NCI-H345 (cell line): ENCODE measurements around the gene PYGB.
"Not testable (repeated sequence)": the region's sequence is repeated elsewhere in the genome, so short reads cannot be mapped to it uniquely, and the experiment has no call there.

Experiments used
- DNase-seq: peaks from one replicate; lab custom pipeline; 2025; lab: John Stamatoyannopoulos, UW

PYGB gene

DNA sequence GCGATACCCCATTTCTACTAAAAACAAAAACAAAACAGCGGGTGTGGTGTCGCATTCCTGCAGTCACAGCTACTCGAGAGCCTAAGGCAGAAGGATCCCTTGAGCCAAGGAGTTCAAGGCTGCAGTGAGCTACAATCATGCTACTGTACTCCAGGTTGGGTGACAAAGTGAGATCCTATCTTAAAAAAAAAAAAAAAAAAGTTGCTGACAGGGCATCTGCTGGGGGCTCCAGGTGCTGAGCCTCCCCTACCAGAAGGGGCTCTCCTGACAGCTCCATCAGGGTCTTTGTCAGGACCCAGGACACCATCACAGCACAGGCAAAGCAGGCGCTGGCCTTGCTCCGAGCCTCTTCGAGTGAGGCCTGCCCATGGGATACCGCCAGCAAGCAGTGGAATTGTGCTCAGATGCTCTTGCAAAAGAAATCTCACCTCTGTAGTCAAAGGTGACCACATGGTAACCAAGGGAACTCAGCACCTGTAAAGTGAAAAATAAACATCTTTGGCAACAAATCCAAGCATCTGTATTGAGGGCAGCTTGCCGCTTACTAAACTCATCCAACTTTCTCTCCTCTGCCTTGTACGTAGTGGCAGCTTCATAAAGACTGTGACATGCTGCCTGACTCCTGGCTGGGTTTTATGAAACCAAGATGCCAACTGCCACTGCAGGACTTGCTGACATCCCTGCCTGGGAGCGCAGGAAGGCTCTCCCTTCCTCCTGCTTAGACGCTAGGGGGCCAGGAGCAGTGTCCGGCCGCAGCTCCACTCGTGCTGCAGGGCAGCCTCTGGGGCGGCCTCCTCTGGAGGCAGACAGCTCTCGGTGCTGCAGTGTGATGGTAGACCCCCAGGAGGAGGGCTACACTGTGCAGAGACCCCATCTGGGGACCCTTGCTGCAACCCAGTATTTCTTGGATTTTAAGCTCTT is 66.9 kb downstream of the PYGB start:
- DNase-seq: no peak

DNA sequence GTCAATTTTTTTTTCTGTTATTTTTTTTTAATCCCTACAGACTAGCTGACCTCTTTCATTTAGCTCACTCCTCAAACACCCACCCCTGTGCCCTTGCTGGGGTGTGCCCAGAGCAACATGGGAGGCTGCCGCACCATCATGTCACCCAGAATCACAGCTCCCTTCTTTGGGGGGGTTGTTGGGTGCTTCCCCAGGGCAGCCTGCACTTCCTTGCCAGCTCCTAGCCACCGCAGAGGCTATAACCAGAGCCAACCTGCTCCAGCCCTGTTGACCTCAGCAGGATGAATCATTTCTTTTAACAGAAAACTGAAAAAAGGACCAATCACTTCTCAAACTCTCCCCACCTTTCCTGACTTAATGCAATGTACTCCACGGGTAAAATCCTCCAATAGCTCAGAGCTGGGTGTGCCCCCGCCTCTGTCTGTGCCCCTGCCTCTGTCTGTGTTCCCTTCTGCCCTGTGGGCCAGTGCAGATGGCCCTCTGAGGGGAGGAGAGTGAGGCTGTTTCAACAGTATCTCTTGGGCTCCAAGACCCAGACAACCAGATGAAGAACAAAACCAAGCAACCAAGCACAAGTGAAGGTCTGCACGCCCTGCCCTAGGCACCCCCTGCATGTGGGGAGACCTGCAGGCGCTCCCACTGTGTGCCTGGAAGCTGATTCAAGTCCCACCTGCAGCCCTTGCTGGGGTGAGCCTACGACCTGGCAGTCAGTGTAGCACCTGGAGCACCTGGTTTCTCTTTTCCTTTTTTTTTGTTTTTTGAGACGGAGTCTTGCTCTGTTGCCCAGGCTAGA is 67.7 kb downstream of the PYGB start:
- DNase-seq: no peak

DNA sequence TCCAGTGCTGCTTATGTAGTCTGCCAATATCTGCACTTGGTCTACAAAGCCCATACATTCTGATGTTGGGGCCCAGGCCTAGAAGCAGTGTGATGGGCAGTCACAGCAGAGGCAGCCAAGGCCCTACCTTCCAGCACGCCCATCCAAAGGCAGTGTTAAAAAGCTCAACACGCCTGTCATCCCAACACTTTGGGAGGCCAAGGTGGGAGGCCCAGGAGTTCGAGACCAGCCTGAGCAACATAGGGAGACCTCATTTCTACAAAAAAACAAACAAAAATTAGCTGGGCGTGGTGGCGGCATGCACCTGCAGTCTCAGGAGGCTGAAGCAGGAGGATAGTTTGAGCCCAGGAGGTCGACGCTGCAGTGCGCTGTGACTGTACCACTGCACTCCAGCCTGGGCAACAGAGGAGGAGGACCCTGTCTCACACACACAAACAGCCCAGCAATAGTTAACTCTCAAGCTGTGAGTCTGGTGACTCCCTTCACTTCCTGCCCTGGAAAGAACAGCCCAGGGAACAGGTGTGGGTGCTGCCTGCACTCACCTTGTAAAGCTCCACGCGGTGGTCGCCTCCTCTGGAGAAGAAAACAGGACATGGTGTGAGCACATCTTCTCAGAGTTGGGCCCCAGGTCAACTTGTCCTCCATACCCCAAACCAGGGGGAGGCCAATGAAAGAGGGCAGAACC is 68.8 kb downstream of the PYGB start:
- no peak for DNase-seq

DNA sequence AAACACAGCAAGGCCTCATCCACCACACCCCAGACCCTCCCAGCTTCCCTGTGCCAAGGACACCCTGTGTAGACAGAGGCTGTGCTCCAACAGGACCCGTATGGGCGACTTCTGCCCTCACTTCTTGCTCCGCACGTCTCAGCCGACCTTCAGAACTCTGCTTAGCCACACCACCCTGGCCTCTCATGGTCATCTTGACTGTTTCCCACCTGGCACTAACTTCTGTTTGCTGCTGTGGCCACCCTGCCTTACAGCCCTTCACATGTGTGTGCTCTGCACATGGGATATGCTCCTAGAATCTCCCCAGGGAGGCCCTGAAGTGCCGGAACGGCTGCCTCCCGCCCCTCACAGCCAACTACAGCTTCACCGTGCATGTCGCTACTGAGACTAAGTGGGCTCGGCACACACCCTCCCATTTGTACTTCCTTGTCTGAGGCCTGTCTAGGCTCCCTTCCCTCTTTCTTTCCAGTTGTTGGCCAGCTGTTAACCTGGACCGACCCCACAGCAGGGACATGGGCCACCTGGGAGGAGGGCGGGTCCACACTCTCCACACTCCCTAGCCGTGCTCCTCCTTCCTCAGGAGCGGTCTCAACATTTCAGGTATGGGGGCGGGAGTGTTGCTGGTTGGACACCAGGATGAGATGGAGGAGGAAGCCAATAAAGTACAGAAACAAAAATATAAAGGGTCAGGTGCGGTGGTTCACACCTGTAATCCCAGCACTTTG is 69.6 kb downstream of the PYGB start:
- DNase-seq: peak; percentile 67

DNA sequence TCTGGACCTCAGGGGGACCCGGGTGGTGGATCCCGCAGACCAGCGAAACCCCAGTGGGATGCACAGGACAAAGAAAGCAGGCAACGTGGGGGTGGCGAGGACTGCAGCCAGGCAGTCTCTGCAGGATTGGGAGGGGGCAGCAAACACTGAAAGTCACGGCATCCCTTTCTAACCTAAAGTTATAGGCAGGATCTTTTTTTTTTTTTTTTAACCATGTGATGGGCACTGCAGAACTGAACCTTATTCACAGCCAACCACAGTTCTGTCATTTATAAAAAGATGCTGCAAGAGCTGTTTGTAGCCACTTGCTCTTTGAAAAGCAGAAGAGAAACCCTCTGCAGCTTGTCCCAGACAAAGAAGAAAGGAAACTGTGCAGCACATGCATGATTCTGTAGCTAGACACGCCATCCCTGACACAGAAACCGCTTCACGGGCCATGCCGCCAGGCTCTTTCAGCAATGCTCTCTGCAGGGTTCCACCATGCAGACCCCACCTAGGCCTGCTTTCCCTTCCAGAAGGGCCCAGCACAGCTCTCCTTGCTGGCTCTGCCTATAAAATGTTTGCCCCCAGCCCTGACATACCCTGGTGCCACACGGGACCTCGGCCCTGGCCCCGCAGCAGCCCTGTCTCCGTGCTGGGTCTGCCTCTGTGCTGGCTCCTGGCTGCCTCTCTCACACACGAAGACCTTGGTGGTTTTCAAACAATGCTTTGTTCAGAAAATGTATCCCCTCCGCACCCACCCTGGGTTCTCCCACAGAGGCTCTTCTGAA is 70.8 kb downstream of the PYGB start:
- DNase-seq: no peak

GRCh38 chr20:25319241-25320034 is 71.6 kb downstream of the PYGB start:
- DNase-seq: peak; percentile 74

DNA sequence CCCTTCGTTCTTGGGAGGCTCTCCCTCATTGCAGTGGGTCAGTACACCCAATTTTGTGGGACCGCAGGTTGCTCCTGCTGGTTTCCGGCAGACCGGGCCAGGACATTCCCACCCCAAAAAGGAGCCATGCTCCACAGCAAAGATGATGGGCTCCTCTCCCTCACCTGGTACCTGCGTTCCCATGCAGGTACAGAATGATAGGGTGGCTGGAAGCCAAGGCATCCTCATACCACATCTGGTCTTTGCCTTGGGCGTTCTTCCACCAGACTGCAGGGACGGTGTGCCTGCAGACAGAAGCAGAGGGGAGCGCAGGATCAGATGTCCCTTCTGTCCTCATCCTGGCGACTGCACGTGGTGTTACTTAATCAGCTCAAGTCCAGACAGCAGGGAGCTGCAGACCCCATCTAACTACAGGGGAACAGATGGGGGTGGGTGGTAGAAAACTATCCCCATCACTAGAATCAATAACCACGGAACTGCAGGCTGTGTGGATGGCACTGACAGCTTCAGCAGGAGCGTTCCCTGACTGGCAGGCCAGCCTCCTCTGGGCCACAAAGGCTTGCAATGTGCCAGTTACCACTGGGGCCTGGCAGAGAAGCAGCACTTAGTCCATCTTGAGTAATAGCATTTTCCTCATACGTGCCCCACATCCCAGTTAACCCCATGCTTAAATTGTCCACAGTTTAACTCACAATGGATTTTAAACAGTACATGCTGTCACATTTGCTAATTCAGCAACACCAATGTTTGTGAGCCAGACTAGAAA is 72.3 kb downstream of the PYGB start:
- peak; percentile 29 for DNase-seq

DNA sequence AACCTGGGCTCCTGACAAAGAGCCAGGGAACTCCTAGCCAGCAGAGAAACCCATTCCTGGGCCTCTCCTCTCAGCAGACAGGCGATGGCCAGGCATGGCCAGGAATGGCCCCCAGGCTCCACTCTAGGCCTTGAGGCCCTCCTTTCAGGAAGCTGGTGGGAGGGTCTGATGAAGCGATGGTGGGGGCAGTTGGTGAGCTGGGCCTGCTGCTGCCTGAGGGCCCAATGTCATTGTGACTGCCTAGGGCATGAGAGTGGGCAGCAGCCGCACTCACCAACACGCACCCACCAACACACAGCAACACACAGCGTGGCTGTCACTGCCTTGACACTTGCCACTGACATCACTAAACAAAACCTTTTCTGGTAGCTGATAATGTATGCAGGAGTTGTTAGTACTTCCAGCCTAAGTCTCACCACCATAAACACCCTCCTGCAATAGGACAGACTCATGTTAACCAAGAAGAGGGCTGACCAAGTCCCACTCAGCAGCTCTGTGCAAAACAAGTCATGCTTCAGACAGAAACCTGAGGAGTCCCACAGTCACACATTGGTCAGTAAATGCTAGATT is 73.5 kb downstream of the PYGB start:
- DNase-seq: no peak

DNA sequence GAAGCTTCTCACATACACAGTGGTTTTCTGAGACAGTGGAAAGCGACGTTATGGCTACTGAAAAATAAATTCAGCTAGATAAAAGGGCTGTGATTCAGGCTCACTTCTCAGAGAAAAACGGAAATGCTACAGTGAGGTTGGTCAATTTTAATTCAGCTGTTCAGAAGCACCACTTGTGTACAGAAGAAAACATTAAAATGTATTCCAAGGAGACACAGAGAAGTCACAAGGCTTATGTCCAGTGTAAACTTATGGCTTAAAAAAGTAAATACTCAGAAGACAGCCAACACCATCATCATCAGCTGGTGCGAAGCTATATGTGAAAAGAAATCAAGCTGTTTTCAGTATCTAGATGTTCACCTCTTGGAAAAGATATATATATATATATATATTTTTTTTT is 74.1 kb downstream of the PYGB start:
- DNase-seq: no peak

- no peak for DNase-seq
Measured at GRCh38 chr20:25323496-25324246, 75.8 kb downstream of the PYGB start.

- DNase-seq: no peak
Measured at GRCh38 chr20:25324412-25324811, 76.5 kb downstream of the PYGB start.

DNA sequence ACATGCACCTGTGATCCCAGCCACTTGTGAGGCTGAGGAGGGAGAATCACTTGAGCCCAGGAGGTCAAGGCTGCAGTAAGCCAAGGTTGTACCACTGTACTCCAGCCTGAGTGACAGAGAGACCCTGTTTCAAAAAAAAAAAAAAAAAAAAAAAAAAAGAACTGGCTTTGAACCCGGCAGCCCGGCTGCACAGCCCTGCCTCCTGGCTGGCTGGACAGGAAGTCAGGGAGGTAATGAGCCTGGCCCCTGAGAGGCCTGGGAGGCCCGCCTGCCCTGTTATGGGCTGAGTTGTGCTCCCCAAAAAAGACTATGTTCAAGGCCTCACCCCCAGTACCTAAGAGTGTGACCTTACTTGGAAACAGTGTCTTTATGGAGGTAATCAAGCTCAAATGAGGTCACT is 77.2 kb downstream of the PYGB start:
- DNase-seq: no peak

DNA sequence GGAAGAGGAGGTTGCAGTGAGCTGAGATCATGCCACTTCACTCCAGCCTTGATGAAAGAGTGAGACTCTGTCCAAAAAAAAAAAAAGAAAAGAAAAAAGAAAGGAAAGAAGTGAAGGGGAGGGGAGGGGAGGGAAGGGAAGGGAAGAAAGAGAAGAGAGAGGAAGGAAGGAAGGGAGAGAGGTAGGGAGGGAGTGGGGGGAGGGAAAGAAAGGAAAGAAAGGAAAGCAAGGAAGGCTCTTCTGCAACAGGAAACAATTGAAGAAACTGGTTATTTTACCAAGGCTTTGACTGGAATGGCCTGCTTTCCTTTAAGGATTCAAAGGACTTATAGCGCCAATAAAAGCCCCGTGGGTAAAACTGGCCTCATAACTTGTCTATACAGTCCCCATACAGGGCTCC is 78.1 kb downstream of the PYGB start:
- DNase-seq: no peak

GRCh38 chr20:25327521-25328235 is 79.8 kb downstream of the PYGB start:
- no peak for DNase-seq

DNA sequence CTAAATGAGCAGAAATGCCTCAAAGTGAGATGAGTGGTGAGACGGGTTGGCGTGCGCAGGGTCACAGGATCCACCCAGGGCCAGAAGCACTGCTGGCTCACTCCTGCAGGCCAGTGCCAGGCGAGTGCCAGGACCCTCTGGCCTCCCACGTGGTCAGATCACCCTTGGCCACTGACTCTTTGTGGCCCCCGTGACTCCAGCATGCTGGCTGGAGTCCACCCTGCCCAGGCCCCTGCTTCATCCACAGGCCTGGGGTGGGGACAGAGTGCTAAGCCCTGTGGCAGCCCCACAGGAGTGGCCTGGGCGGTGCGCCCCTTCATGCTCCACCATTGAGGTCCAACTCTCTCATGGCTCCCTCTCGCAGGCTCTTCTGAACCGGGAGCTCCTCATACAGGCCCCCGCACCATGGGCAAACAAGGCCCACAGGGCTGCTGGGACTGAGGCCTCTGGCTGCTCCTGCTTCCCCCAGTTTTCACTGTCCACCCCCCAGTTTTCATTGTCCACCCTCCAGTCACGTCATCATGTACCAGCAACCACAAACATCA is 81.1 kb downstream of the PYGB start:
- no peak for DNase-seq

GRCh38 chr20:25334972-25335371 is 87.1 kb downstream of the PYGB start:
- DNase-seq: not testable (repeated sequence)
